Osteoblast (primary cell): ENCODE measurements around the gene DNAJB13. TPM values are rescaled to one million over a fixed set of nuclear protein-coding genes. Genes with fewer than 3 reads are reported as not detected.

Source experiments
- DNase-seq: peaks from one replicate; pipeline ENCODE4 v3.0.0; 2011; ENCODE audit warnings: low spot score, mixed read lengths; ENCODE audit not compliant: insufficient read length; ENCODE audit errors: missing footprints
- H2AFZ ChIP-seq: 2 replicates; pipeline ENCODE4 v1.6.0; 2011; ENCODE audit warnings: mild to moderate bottlenecking, low read length
- H3K27ac ChIP-seq: 2 replicates; pipeline ENCODE4 v1.5.1; 2011; ENCODE audit warnings: mild to moderate bottlenecking, low read depth, low read length, moderate library complexity
- H3K27me3 ChIP-seq: 2 replicates; pipeline ENCODE4 v1.6.0; 2012; ENCODE audit warnings: mild to moderate bottlenecking, control low read depth, inconsistent platforms, low read length, moderate library complexity; ENCODE audit not compliant: insufficient read depth
- H3K36me3 ChIP-seq: 2 replicates; pipeline ENCODE4 v1.5.1; 2011; ENCODE audit warnings: mild to moderate bottlenecking, low read length, control low read depth, moderate library complexity; ENCODE audit not compliant: insufficient read depth
- H3K4me1 ChIP-seq: 2 replicates; pipeline ENCODE4 v1.5.1; 2011; ENCODE audit warnings: mild to moderate bottlenecking, low read length, control low read depth, moderate library complexity; ENCODE audit not compliant: insufficient read depth
- H3K4me2 ChIP-seq: 2 replicates; pipeline ENCODE4 v1.6.0; 2011; ENCODE audit warnings: mild to moderate bottlenecking, low read length; ENCODE audit not compliant: insufficient read depth
- H3K4me3 ChIP-seq: fragments of 200-600 bp; sonication (generic); 3 replicates; pipeline ENCODE4 v1.5.1; 2012; ENCODE audit warnings: mild to moderate bottlenecking, low read length, inconsistent platforms; ENCODE audit not compliant: insufficient read depth
- H3K79me2 ChIP-seq: 2 replicates; pipeline ENCODE4 v1.6.0; 2012; ENCODE audit warnings: mild to moderate bottlenecking, low read length, control low read depth, inconsistent platforms; ENCODE audit not compliant: insufficient read depth
- H3K9me3 ChIP-seq: 2 replicates; pipeline ENCODE4 v1.5.1; 2011; ENCODE audit warnings: low read depth, low read length, control low read depth
- H4K20me1 ChIP-seq: 2 replicates; pipeline ENCODE4 v1.6.0; 2012; ENCODE audit warnings: mild to moderate bottlenecking, low read length, control low read depth; ENCODE audit not compliant: insufficient read depth
- total RNA-seq: library from RNA; depleted of rRNA; stranded (reverse); fragments of >200 nt; gene quantifications from 2 replicates; pipeline ENCODE4 v1.2.3, GENCODE V29; 2012
- TF ChIP-seq, protein P1 (sequence below): IDR thresholded peaks from 2 replicates; pipeline ENCODE4 v1.5.1; 2011; ENCODE audit warnings: mild to moderate bottlenecking, low read depth, low read length, moderate library complexity; ENCODE audit errors: extremely low read depth

Gene DNAJB13
- total RNA-seq, 1 donor, result not detected

DNA sequence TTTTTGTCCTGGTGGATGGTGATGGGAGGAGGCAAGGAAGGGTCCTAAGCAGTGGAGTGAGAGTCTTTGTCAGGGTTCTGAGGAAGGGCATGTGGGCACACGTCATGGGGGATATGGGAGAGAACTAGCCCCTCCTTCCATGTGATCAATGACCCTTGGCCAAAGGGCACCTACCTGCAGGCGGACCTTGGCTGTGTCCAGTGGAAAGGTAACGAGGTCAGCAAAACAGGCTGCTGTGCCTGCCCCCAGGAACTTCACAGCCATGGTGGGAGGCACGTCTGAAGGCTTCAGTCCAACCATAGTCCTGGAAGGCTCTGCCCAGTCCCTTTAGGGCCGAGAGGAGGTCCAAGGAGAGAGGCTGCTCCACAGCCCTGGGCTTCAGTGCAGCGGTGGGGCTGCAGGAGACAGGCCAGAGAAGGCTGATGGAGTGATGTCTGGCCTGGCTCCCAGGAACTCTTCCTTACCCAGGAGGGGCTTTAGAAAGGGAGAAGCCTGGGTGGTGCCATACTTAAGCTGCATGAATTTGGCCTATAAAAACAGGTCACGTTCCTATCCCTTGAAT, 56.0 kb downstream of the DNAJB13 start:
- TF ChIP-seq, protein P1, sequence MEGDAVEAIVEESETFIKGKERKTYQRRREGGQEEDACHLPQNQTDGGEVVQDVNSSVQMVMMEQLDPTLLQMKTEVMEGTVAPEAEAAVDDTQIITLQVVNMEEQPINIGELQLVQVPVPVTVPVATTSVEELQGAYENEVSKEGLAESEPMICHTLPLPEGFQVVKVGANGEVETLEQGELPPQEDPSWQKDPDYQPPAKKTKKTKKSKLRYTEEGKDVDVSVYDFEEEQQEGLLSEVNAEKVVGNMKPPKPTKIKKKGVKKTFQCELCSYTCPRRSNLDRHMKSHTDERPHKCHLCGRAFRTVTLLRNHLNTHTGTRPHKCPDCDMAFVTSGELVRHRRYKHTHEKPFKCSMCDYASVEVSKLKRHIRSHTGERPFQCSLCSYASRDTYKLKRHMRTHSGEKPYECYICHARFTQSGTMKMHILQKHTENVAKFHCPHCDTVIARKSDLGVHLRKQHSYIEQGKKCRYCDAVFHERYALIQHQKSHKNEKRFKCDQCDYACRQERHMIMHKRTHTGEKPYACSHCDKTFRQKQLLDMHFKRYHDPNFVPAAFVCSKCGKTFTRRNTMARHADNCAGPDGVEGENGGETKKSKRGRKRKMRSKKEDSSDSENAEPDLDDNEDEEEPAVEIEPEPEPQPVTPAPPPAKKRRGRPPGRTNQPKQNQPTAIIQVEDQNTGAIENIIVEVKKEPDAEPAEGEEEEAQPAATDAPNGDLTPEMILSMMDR, result no peak
- peaks cover 4% of the 10 kb centered on the region for H3K4me1 ChIP-seq
- DNase-seq, result no peak
- H3K27me3 ChIP-seq, result no peaks in the 10 kb centered on the region
- no peak overlapping the region for H3K4me3 ChIP-seq
- no peaks in the 10 kb centered on the region for H3K79me2 ChIP-seq
- H2AFZ ChIP-seq, result no peak overlapping the region
- no peaks in the 10 kb centered on the region for H3K36me3 ChIP-seq
- no peaks in the 10 kb centered on the region for H3K9me3 ChIP-seq
- no peaks in the 10 kb centered on the region for H4K20me1 ChIP-seq
- H3K4me2 ChIP-seq, result no peak overlapping the region
- H3K27ac ChIP-seq, result no peak overlapping the region

DNA sequence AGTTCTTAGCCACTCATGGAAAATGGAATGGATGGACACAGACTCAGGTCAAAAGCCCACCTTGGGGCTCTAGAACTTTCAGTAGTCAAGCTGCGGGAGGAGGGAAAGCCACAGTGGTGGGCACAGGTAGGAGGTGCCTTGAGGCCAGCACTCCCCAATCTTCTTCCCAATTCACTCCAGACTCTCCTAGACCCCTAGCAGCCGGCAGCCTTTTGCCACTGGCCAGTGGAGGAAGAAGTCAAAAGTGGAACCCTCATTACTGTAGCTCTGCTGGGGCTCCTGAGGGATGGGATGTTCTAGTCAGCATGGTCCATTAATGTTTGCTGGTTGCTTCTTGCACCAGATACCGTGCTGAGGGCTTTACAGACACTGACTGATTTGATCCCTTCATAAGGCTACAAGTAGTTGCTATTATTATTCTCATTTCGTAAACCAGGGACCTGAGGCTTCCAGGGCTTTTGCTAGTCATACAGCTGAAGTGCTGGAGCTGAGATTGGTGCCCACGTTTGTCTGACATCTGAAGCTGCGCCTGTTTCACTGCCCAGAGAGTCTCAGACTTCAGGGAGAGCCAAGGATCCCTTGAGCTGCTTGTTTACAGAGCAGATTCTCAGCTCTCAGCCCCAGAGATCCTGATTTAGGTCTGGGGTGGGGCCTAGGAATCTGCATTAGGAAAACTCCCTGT, 57.0 kb downstream of the DNAJB13 start:
- no peaks in the 10 kb centered on the region for H3K79me2 ChIP-seq
- TF ChIP-seq, protein P1, result no peak
- H3K36me3 ChIP-seq, result peaks cover 5% of the 10 kb centered on the region
- no peak overlapping the region for H3K4me2 ChIP-seq
- no peaks in the 10 kb centered on the region for H3K27me3 ChIP-seq
- DNase-seq, result no peak
- no peak overlapping the region for H2AFZ ChIP-seq
- peaks cover 6% of the 10 kb centered on the region for H3K4me1 ChIP-seq
- no peak overlapping the region for H3K4me3 ChIP-seq
- H4K20me1 ChIP-seq, result no peaks in the 10 kb centered on the region
- no peaks in the 10 kb centered on the region for H3K9me3 ChIP-seq
- no peak overlapping the region for H3K27ac ChIP-seq

DNA sequence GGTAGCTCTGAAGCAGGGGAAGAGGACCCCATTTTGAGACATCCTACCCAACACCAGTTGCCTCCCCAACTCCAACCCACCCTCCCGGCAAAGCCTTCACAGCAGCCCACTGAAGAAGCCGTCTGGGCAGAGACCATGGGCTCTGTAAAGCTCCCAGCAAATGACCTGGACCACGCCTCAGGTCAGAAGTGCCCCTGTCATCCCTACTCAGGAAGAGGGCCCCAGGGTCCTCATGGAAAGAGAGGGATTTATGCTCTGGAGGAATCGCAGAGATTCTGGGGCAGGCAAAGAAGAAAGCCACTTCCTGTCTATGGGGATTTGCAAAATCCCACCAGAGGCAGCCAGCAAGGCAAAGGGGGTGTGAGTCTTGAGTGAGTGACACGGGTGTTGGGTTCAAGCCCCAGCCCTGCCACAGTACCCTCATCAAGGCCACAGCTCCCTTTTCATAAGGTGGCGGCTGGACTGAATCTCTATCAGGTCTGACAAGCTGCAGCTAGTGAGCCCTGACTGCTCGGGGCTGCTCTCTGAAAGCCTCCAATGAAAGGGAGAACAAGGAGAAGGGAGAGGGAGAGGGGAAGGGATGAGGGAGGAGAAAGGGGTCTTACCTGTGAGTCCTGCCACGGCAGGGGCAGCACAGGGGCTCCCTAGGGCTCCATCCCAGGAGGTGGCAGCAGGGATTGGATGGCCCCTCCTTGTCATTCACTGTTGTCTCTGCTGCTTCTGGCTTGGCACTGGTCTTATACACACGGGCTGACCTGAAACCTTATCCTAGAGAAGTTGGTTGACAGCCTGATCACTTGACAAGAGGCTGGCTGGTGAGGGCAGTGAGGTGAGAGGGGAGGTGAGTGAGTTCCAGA, 57.8 kb downstream of the DNAJB13 start, which contains the start of gene UCP3:
Gene UCP3 (minus strand): TSS at position 713 of the 857 bp plus-strand sequence. CDS start 2,043 bp downstream, outside the sequence.
- TF ChIP-seq, protein P1, result no peak
- H2AFZ ChIP-seq, result no peak within 1 kb of the TSS
- peaks cover 5% of the 10 kb centered on the region for H3K36me3 ChIP-seq
- H4K20me1 ChIP-seq, result no peaks in the 10 kb centered on the region
- peaks cover 6% of the 10 kb centered on the region for H3K4me1 ChIP-seq
- H3K4me2 ChIP-seq, result no peak within 1 kb of the TSS
- H3K27me3 ChIP-seq, result no peaks in the 10 kb centered on the region
- H3K4me3 ChIP-seq, result no peak within 1 kb of the TSS
- DNase-seq, result no peak
- H3K79me2 ChIP-seq, result no peaks in the 10 kb centered on the region
- H3K9me3 ChIP-seq, result no peaks in the 10 kb centered on the region
- no peak within 1 kb of the TSS for H3K27ac ChIP-seq

DNA sequence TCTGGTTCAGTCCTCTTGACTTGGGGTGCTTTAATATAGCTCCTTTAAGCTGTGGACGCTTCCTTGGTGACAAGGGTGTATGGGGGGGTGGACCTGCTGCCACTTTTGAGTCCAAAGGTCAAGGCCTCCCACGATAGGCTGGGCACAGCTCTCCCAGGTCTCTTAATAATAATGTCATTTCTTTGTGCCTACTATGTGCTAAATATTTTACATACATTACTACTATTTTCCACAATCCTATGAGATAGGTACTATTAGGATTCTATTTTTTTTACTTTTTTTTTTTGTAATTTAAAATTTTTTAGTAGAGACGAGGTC, 58.4 kb downstream of the DNAJB13 start:
- H3K27ac ChIP-seq, result no peak overlapping the region
- peaks cover 5% of the 10 kb centered on the region for H3K36me3 ChIP-seq
- no peaks in the 10 kb centered on the region for H3K79me2 ChIP-seq
- H3K9me3 ChIP-seq, result no peaks in the 10 kb centered on the region
- H3K4me2 ChIP-seq, result no peak overlapping the region
- H3K4me3 ChIP-seq, result no peak overlapping the region
- H4K20me1 ChIP-seq, result no peaks in the 10 kb centered on the region
- DNase-seq, result no peak
- no peaks in the 10 kb centered on the region for H3K27me3 ChIP-seq
- peaks cover 6% of the 10 kb centered on the region for H3K4me1 ChIP-seq
- H2AFZ ChIP-seq, result no peak overlapping the region
- TF ChIP-seq, protein P1, result no peak
